ENCODE data around the gene MYH9.

DNA sequence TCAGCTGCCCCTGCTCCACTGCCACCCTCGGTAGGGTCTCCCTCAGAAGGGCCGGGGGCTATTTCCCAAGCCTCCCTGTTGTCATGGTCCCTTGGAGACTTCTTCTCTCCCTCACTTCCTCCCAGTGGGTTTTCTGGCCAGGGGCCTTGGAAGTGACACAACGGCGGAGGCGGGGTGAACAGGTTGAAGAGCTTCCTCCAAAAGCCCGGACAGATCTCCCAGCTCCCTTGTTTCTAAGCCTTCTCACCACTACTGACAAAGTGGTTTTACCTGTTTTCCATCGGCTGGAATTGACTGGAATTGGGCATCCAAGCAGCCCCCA is 14.5 kb downstream of the MYH9 start:
- TF ChIP-seq, protein P1, sequence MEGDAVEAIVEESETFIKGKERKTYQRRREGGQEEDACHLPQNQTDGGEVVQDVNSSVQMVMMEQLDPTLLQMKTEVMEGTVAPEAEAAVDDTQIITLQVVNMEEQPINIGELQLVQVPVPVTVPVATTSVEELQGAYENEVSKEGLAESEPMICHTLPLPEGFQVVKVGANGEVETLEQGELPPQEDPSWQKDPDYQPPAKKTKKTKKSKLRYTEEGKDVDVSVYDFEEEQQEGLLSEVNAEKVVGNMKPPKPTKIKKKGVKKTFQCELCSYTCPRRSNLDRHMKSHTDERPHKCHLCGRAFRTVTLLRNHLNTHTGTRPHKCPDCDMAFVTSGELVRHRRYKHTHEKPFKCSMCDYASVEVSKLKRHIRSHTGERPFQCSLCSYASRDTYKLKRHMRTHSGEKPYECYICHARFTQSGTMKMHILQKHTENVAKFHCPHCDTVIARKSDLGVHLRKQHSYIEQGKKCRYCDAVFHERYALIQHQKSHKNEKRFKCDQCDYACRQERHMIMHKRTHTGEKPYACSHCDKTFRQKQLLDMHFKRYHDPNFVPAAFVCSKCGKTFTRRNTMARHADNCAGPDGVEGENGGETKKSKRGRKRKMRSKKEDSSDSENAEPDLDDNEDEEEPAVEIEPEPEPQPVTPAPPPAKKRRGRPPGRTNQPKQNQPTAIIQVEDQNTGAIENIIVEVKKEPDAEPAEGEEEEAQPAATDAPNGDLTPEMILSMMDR (conservative IDR thresholded peaks at IDR 0.05; ENCODE audit: low read length): no peak
- no peak for TF ChIP-seq EZH2phosphoT487 (IDR thresholded peaks at IDR 0.05; ENCODE audit: borderline replicate concordance, low read depth, low read length)
